C4-2B (cell line): ENCODE data around the gene SFTPD.
"Not testable (repeated sequence)": the region's sequence is repeated elsewhere in the genome, so short reads cannot be mapped to it uniquely, and the experiment has no call there.

Source experiments
- CTCF ChIP-seq: fragments of 450-650 bp; conservative IDR thresholded peaks from 2 replicates; pipeline ENCODE4 v1.5.1; 2017; ENCODE audit warnings: mild to moderate bottlenecking
- ZFX ChIP-seq: fragments of 450-650 bp; IDR thresholded peaks from 2 replicates; pipeline ENCODE4 v1.6.1; 2017

GRCh38 chr10:79915838-79916237 is 33.1 kb downstream of the SFTPD start:
- TF ChIP-seq CTCF, ZFX: not testable (repeated sequence)
